HG03060 (cell line): Measurements from ENCODE around the gene GTF2A2.
"Not testable (repeated sequence)": the region's sequence is repeated elsewhere in the genome, so short reads cannot be mapped to it uniquely, and the experiment has no call there.

Source experiments
- ATAC-seq: cut with Tn5 transposase; IDR thresholded peaks from one replicate; pipeline ENCODE4 v1.9.1; 2021; ENCODE audit warnings: low read depth, moderate number of reproducible peaks; ENCODE audit not compliant: unreplicated experiment

The GTF2A2 gene, protein sequence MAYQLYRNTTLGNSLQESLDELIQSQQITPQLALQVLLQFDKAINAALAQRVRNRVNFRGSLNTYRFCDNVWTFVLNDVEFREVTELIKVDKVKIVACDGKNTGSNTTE

DNA sequence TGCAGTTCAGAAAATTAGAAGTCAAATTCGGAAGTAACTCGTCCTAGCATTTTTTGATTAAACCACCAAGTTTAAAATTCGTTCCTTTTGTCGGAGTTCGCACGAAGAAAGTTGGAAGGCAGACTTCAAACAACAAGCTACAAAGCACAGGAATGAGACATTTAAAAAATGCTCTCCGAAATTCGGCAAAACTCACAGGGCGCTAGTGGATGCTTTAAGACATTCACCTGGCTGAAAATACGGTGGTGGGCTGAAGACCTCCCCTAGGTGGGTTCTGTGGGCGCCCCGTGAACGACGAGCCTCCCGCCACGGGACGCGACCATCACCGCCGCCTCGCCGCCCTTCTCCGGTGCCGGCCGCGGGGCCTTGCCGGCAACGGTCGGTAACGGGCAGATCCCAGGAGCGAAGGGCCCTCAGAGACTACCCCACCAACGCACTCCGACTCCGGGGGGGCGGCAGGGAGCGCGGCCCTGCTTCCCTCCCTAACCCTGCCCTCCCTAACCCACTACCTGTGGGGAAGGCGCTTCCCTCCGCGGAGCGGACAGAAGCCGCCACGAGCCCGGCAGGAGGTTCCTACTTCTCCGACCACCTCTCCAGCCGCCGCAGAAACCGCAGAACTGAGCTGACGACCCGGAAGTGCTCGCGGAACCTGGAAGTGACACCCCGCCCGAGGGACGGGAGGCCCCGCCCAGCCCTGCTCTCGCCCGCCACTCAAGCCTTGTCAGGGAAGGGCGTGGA is at the start of gene GTF2A2:
GTF2A2 (minus strand) TSS at position 619 of the 738 bp plus-strand sequence. CDS start 5,238 bp downstream, outside the sequence.
- ATAC-seq = peak; percentile 70

DNA sequence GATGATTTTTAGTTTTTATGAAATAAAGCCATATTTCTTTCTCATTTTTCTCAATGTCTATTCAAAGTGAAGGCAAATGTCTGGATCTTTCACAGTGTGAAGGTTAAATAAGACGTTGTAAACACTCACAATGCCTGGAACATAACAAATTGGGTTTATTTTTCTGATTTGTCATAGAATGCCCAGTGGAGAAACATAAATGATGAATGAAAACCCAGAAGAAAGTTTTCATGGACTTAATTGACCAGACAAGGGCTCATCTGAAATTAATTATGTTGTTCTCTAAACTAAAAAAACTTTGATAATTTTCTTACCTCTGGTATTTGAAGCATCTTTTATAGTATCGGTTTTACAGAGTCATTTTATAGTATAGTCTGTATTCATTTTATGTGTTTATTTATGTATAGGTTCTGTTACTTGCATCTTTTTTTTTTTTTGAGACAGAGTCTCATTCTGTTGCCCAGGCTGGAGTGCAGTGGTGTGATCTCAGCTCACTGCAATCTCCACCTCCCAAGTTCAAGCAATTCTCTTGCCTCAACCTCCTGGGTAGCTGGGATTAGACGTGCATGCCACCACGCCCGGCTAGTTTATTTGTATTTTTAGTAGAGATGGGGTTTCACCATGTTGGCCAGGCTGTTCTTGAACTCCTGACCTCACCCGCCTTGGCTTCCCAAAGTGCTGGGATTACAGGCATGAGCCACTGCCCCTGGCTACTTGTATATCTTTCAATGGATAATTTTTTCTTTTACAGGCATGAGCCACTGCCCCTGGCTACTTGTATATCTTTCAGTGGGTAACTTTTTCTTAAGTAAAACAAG is 46.9 kb upstream of the GTF2A2 start:
- ATAC-seq = no peak

DNA sequence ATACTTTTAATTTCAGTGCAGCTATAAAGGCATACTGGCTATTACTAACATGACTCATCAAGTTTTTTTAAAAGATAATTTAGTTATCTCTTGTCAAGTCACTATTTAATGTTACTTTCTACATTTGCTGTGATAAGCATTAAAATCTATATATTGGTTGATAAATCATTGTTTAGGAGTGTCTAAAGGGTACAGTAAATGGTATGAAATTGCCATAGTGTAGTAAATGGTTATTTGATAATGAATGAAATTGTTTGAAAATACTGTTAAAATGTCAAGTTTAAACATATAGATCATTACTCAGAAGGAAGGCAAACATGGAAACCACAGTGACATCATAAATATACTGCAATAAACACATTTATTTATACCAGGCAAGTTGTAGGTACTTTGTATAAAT is 45.0 kb upstream of the GTF2A2 start:
- no peak for ATAC-seq

DNA sequence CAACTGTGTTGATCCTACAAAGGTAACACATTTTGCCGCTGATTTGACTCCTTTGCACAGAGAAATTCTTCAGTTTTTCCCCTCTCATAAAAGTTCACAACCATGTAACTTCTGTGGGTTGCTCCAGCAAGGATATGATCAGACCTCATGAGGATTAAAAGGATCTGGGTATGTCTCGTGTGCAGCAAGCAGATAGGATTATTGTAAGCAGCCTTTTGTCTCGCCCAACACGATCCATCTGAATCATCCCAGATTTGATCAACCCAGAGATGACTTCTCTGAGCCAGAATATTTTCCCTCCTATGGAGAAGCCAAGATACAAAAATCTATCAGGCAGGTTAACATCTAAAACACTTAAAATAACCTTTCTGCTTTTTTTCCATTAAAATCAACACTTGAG is 44.6 kb upstream of the GTF2A2 start:
- no peak for ATAC-seq

DNA sequence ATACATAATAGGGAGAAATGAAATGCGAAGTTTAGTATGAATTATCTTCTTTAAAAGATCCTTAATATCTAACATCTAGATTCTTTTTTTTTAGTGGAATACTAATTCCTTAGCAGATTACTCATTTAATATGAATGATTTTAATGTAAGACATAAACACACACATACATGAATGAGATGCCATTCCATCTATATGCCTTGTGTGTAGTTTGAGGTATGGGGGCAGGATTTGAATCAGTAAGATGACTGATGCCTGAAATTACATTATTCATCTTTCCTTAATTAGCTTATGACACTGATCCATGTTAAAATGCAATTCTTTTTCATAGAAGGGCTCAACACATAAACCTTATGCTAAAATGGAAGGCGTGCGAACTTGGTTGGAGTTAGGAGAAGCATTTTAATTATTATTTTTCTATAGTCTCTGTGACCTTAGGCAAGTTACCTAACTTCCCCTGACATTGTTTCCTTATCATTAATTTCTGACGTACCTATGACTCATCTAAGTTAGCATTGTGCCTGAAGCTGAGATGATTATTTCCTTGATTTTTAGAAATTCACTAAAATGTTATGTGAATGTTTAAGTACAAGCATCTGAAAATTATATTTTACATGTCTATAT is 42.6 kb upstream of the GTF2A2 start:
- no peak for ATAC-seq

DNA sequence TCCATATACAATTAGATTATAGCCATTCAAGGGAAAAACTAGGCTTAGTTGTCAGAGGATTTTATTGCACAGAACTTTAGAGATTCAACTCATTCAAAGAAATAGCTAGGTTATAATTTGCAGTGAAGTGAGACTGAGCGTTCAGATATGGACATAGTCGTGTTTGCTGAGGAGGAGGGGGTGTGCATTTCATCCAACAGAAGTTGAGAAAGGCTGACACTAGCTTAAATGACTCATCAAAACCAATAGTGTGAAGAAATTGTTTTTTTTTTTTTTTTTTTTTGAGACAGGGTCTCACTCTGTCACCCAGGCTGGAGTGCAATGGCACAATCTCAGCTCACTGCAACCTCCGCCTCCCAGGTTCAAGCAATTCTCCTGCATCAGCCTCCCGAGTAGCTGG is 40.8 kb upstream of the GTF2A2 start:
- not testable (repeated sequence) for ATAC-seq

DNA sequence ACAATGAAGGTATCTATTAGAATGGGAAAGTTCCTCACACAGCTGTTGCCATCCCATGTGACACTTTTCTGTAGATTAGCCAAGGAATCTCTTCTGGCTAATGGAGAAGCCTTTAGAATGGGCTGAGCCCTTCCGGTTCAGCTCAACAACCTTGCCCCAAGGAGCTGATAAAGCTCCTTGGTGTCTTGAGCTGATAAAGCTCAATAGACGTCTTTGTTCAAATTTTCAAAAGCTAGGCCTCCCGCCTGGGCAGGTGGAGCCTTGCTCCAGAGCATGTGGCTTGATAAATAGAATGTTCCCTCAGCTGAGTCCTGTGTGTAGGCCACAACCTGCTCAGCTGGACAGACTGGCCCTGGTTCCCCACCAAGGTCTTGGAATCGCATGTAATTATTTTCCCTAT is 39.0 kb upstream of the GTF2A2 start:
- ATAC-seq = no peak

DNA sequence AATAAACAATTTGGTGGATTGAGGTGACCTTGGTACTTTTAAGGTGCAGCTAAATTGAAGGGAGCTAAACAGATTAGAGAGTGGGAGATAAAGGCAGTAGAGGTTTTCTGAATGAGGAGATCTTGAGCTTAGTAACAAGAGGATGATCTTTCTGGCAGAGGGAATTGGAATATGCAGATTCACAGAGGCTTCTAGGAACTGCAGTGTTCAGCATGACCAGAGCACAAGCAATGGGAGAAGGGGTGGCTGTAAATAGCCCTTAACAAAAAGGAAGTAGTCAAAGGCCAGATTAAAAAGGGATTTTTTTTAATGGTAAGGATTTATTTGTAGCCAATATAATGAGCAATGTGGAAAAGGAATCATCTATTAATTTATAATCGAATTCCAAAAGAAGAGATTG is 37.5 kb upstream of the GTF2A2 start:
- no peak for ATAC-seq

DNA sequence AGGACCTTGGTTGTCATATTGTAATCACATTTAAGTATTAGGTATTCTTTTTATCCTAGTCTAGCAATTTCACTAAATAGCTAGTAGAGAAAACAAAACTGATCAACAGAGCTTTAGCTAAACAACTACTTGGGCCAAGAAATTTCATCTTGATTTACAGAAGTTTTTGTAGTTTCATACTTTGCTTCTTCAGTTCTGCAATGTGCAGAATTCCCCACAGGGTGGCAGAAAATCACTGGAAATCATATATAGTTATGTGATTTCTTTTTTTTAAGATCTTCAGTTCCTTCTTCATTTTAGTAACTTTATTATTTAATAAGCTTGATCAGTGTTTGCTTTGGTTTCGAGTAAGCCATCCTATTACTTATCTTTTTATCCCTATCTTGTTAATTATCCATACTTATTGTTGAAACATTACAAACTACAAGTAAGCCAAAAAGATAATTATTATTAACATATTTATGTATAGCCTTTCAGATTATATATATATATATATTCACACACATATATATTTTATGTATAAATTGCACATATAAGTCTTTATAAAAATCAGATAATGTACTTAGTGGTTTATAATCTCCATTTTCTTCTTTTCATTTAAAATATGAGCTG is 34.0 kb upstream of the GTF2A2 start:
- no peak for ATAC-seq

DNA sequence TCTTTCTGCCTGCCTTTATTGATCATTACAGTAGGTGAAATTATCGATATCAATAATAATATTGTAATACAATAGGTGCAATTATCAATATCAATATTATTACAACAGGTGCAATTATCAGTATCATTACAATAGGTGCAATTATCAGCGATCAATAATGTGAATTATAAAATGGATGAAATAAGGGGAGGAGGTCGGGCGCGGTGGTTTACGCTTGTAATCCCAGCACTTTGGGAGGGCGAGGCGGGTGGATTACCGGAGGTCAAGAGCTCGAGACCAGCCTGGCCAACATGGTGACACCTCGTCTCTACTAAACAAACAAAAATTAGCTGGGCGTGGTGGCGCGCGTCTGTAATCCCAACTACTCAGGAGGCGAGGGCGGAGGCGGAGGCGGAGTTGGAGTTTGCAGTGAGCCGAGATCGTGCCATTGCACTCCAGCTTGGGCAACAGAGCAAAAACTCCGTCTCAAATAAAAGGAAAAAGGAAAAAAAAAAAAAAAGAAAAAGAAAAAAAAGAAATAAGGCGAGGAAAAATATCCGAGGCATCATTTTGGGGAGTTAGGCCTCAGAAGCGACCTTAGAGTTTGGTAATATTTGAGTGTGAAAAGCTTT is 32.4 kb upstream of the GTF2A2 start:
- ATAC-seq = no peak

DNA sequence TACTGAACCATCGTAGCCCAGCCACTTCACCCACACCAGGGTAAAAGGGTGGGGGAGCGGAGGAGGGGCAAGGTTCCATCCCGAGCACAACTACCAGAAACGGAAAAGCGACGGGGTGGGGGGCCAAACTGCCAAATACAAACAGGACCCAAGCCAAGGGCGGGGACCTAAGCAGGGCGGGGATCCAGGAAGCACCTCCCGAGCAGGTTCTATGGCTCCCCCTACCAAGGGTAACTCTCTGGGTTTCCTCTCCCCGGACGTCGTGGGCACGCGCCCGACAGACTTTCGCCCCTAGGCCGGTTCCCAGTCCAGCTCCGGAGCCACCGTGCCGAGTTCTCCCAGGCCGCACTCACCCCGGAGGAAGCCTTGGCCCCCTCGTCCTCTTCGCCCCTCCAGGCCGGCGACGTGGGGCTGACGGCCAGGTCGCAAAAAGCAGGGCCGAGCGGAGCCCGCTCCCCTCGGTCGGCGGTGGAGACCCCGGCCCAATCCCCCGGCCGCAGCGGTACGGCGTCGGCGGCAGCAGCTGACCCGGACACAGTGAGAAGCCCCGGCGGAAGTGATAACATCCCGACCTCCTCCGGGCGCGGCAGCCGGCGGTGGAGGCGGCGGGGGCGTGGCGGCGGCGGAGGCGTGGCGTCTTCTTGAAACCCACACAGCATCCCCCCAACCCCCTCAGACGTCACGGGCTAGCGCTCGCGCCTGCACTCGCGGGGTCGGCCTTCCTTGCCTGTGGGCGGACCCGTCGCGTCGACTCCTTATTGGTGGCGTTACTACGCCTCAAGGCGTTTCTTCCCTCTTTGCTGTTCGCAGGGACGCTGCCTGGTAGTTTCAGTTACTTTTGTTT is 31.7 kb upstream of the GTF2A2 start, which contains the start of gene BNIP2:
BNIP2 (minus strand) TSS at position 539 of the 844 bp plus-strand sequence. CDS start 6,863 bp downstream, outside the sequence.
- ATAC-seq = peak; percentile 46

DNA sequence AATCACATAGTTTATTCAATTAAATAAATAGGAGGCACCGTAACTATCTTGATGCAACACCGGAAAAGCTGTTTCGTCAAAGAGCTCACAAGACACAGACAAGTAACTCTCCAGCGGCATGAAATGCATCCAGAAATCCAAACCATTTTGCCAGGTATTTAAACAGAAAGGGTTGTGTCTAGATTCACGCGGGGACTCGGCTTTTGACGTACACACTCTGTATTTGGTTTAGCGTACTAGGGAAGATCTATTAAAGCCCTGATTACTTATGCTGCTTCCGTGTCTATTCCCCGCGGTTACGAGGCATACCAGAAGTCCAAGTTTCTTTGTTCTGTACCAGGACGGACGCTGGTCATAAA is 31.1 kb upstream of the GTF2A2 start:
- ATAC-seq = no peak

DNA sequence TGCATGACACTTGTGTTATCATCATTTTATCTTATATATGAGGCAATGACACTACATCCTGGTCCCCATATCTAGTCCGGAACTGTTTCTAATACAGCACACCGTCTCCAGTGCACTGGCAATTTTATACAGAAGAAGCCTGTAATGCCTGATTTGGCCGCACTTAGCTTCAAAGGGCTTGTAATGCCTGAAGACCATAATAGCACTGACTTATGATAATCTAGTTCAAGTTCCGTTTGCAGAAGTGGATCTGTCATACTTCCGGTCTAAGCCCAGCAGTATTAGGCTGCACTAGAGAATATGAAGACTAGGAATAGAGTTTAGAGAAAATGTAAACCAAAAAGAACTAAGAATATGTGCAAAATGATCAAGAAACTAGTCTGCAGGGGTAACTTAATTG is 30.5 kb upstream of the GTF2A2 start:
- ATAC-seq = no peak

DNA sequence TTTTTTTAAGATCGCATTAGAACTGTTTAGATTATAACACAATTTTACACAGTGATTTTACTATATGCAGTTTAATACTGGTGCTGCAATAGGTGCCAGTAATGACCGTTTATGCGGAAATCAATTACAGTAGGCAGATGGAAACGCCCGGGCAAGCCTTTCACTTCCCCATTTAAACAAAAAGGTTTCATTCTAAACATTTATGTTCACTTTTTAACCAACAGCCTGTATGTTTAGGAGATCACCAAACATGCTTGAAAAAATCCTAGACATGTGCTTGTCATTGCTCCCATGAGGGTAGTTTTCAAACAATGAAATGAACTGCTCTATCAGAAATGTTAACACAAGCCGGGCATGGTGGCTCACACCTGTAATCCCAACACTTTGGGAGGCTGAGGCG is 29.1 kb upstream of the GTF2A2 start:
- ATAC-seq = no peak

DNA sequence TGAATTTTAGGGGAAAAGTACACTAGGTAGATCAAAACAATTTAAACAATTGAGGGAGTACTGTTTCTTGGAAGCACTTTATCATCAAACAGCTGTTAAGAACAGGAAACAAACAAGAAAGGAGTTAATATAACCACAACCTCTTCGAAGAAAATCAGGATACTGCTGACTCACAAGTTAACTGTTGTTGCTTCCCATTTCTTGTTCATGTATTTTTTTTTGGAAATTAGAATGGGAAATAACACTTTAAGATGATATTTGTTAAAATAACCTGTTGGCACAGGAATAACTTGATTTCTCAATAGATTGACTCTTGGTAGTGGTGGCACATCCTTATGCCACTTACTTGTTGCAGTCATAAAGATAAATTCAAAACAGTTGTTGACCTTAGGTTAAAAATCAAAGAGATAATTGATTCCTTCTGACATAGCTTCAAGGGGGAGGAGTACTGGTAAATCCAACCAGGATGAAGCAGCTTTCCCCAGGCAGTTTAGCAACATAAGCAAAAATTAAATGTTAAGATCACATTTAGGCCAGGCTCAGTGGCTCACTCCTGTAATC is 28.5 kb upstream of the GTF2A2 start:
- ATAC-seq = no peak

DNA sequence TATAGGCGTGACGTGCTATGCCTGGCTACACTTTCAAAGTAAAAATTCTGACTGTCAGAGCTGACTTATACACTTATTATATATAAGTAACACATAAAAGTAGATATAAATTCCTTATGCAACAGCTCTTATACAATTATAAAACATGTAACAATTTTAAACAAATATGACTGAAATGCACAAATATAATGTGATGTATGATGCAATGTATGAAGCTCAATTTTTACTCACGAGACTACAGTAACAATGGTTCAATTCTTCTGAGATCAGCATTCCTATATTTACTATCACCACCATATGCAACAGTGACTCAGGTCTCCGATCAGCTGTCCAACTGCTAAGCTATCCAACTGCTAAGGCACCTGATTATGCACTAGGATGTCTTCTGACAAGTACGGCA is 23.6 kb upstream of the GTF2A2 start:
- no peak for ATAC-seq

DNA sequence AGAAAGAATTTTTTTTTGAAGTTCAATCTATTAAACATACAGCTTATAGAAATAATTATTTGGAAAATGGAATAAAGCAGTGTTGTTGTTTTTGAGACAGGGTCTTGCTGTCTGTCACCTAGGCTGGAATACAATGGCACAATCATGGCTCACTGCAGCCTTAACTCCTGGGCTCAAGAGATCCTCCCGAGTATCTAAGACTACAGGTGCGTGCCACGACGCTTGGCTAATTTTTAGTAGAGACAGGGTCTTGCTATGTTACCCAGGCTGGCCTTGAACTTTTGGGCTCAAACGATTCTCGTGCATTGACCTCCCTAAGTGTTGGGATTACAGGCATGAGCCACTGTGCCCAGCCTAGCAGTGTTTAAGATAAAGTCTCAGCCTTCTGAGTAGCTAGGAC is 23.0 kb upstream of the GTF2A2 start:
- no peak for ATAC-seq

DNA sequence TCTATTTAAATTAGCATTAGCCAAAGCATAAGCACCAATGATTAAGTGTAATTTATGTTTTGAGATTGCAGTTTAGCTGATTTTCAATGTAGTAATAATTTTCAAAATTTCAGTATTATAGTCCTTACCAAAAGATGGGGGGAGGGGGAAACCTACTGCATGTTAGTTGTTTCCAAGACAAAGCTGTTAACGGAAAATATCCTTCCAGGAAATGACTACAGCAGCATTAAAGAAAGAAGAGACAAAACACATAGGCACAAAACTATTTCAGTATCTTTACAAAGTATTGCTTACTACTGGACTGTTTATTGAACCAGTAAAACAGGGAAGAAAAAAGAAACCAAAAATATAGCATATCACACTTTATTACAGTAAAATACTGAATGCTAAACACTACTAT is 21.3 kb upstream of the GTF2A2 start:
- ATAC-seq = no peak

DNA sequence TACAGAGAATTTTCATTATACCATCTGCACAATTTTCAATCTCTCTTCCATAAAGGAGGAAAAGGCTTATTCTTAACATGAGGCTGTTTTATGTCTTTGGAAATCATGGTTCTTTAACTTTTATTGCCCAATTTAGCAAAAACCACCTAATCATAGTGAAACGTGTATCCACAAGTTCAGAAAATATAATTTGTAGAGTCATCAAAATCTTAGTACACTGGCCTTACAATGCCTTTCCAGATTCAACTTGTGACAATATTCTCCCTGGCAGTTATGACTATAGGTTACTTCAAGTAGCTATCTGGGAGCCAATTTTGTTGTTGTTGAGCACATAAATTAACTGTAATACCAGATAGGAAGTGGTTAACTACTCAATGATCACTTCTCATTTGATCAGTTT is 20.9 kb upstream of the GTF2A2 start:
- no peak for ATAC-seq
